ENCODE data around the gene PSIP1.

Gene PSIP1

DNA sequence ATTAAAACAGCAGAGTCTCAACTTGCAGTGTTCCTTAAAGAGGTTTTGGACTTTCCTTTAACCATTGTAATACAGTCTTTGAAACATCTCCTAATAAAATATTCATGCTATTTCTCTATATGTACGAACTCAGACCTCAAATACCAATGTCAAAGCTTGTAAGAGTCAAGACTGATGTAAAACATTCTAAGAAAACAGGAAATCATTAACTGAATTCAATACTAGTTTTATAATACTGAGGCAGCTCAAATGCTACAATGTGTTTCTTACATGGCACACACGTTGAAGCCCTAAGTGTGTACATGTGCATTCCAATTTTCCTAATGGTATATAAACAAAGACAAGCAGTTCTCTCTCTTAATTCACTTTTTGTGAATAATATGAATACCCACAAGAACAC lies 11.6 kb downstream of the PSIP1 start:
- Histone ChIP-seq H3K9me2 (ENCODE audit: low read depth, low read length) (no peaks in the 10 kb centered on the region), H3K79me2 (ENCODE audit: insufficient read depth, low read length) (peaks cover 42% of the 10 kb centered on the region), H3K36me3 (ENCODE audit: insufficient read depth, low read length) (peaks cover 91% of the 10 kb centered on the region), H3K27ac (ENCODE audit: low read depth, low read length, poor library complexity, severe bottlenecking) (no peak overlapping the region), H3K9me3 (ENCODE audit: low read length) (peaks cover 2% of the 10 kb centered on the region; the same call in 1 of the 2 replicates), H3K4me1 (ENCODE audit: insufficient read depth, low read length, severe bottlenecking) (no peaks in the 10 kb centered on the region), H3K4me2 (ENCODE audit: low read length) (no peak overlapping the region), H4K20me1 (ENCODE audit: insufficient read depth, low read length) (no peaks in the 10 kb centered on the region), H3F3A (ENCODE audit: insufficient read depth, low read length) (no peaks in the 10 kb centered on the region), H2AFZ (ENCODE audit: low read length) (no peak overlapping the region), H3K27me3 (ENCODE audit: insufficient read depth, low read length) (no peaks in the 10 kb centered on the region), H3K4me3 (ENCODE audit: low read depth, low read length, poor library complexity, severe bottlenecking) (no peak overlapping the region), H3K9ac (ENCODE audit: low read length) (no peak overlapping the region)
- TF ChIP-seq CTCF (IDR thresholded peaks at IDR 0.05; ENCODE audit: low read length) = no peak
- no peak for TF ChIP-seq EZH2 (IDR thresholded peaks at IDR 0.05; ENCODE audit: borderline replicate concordance, low read length)

GRCh38 chr9:15498246-15498995 lies 12.3 kb downstream of the PSIP1 start:
- Histone ChIP-seq H3K27me3 (ENCODE audit: insufficient read depth, low read length) (no peaks in the 10 kb centered on the region), H3K9me2 (ENCODE audit: low read depth, low read length) (no peaks in the 10 kb centered on the region), H3K9ac (ENCODE audit: low read length) (no peak overlapping the region), H3F3A (ENCODE audit: insufficient read depth, low read length) (no peaks in the 10 kb centered on the region), H3K36me3 (ENCODE audit: insufficient read depth, low read length) (peaks cover 91% of the 10 kb centered on the region), H3K4me3 (ENCODE audit: low read depth, low read length, poor library complexity, severe bottlenecking) (no peak overlapping the region), H3K27ac (ENCODE audit: low read depth, low read length, poor library complexity, severe bottlenecking) (no peak overlapping the region), H4K20me1 (ENCODE audit: insufficient read depth, low read length) (no peaks in the 10 kb centered on the region), H3K4me1 (ENCODE audit: insufficient read depth, low read length, severe bottlenecking) (no peaks in the 10 kb centered on the region), H3K9me3 (ENCODE audit: low read length) (peaks cover 4% of the 10 kb centered on the region; the same call in 1 of the 2 replicates), H3K79me2 (ENCODE audit: insufficient read depth, low read length) (peaks cover 44% of the 10 kb centered on the region), H3K4me2 (ENCODE audit: low read length) (no peak overlapping the region), H2AFZ (ENCODE audit: low read length) (no peak overlapping the region)
- TF ChIP-seq CTCF (IDR thresholded peaks at IDR 0.05; ENCODE audit: low read length) (no peak), EZH2 (IDR thresholded peaks at IDR 0.05; ENCODE audit: borderline replicate concordance, low read length) (no peak)

- H3K9me2 ChIP-seq (ENCODE audit: low read depth, low read length) = no peaks in the 10 kb centered on the region
- H3K4me1 ChIP-seq (ENCODE audit: insufficient read depth, low read length, severe bottlenecking) = no peaks in the 10 kb centered on the region
- H3K9me3 ChIP-seq (ENCODE audit: low read length) = peaks cover 10% of the 10 kb centered on the region
- TF ChIP-seq EZH2 (IDR thresholded peaks at IDR 0.05; ENCODE audit: borderline replicate concordance, low read length) = no peak
- no peaks in the 10 kb centered on the region for H3K27me3 ChIP-seq (ENCODE audit: insufficient read depth, low read length)
- no peak overlapping the region for H3K4me2 ChIP-seq (ENCODE audit: low read length)
- H2AFZ ChIP-seq (ENCODE audit: low read length) = no peak overlapping the region
- H4K20me1 ChIP-seq (ENCODE audit: insufficient read depth, low read length) = no peaks in the 10 kb centered on the region
- no peak overlapping the region for H3K9ac ChIP-seq (ENCODE audit: low read length)
- peaks cover 15% of the 10 kb centered on the region for H3K79me2 ChIP-seq (ENCODE audit: insufficient read depth, low read length)
- no peaks in the 10 kb centered on the region for H3F3A ChIP-seq (ENCODE audit: insufficient read depth, low read length)
- H3K27ac ChIP-seq (ENCODE audit: low read depth, low read length, poor library complexity, severe bottlenecking) = no peak overlapping the region
- H3K36me3 ChIP-seq (ENCODE audit: insufficient read depth, low read length) = peaks cover 87% of the 10 kb centered on the region
- H3K4me3 ChIP-seq (ENCODE audit: low read depth, low read length, poor library complexity, severe bottlenecking) = no peak overlapping the region
Observed at GRCh38 chr9:15492485-15493150, 18.2 kb downstream of the PSIP1 start.

All from OCI-LY1 (cell line).